Endothelial cell (in vitro differentiated cells): ENCODE data around the gene FBLN7. TPM values are rescaled to one million over a fixed set of nuclear protein-coding genes. Genes with fewer than 3 reads are reported as not detected.

ENCODE experiments used
- DNase-seq: peaks from one replicate; pipeline ENCODE4 v3.0.0; 2021; ENCODE audit warnings: low spot score
- H3K27ac Mint-ChIP-seq: one replicate; pipeline ENCODE4 v1.8.0; 2021; ENCODE audit warnings: mixed read lengths, inconsistent platforms; ENCODE audit not compliant: unreplicated experiment
- H3K27me3 Mint-ChIP-seq: one replicate; pipeline ENCODE4 v1.8.0; 2021; ENCODE audit warnings: mild to moderate bottlenecking, moderate library complexity, mixed read lengths, inconsistent platforms; ENCODE audit not compliant: unreplicated experiment
- H3K36me3 Mint-ChIP-seq: one replicate; pipeline ENCODE4 v1.8.0; 2021; ENCODE audit warnings: mild to moderate bottlenecking, low read depth, mixed read lengths, inconsistent platforms; ENCODE audit not compliant: unreplicated experiment
- H3K4me1 Mint-ChIP-seq: one replicate; pipeline ENCODE4 v1.8.0; 2021; ENCODE audit warnings: mild to moderate bottlenecking, mixed read lengths, inconsistent platforms; ENCODE audit not compliant: unreplicated experiment
- H3K4me3 Mint-ChIP-seq: one replicate; pipeline ENCODE4 v1.8.0; 2021; ENCODE audit warnings: mild to moderate bottlenecking, mixed read lengths, inconsistent platforms; ENCODE audit not compliant: unreplicated experiment
- H3K9me3 Mint-ChIP-seq: one replicate; pipeline ENCODE4 v1.8.0; 2021; ENCODE audit warnings: mixed read lengths, inconsistent platforms; ENCODE audit not compliant: unreplicated experiment
- CTCF ChIP-seq: fragments of 200-600 bp; sonication (generic); IDR thresholded peaks from one replicate; pipeline ENCODE4 v1.5.0; 2021; ENCODE audit warnings: antibody characterized with exemption; ENCODE audit not compliant: unreplicated experiment
- total RNA-seq: library from RNA; stranded (reverse); fragmentation: NEBNext Ultra II Directional; extraction: Animal tissue kit (Norgen Biotek cat#: 25700); gene quantifications from one replicate; pipeline ENCODE4 v1.2.1, GENCODE V29; 2021; ENCODE audit not compliant: unreplicated experiment

FBLN7 gene
- total RNA-seq, 1 donor from 2014 or later, result 0.36 TPM

- Mint-ChIP-seq H3K27me3 (peaks cover 4% of the 10 kb centered on the region), H3K27ac (no peak overlapping the region), H3K4me1 (no peaks in the 10 kb centered on the region), H3K9me3 (no peaks in the 10 kb centered on the region), H3K36me3 (peaks cover 6% of the 10 kb centered on the region), H3K4me3 (no peak overlapping the region)
- TF ChIP-seq CTCF, result no peak
- DNase-seq, result no peak
These were observed 28.8 kb downstream of the FBLN7 start for GRCh38 chr2:112166806-112167499.

- DNase-seq, result no peak
- TF ChIP-seq CTCF, result no peak
- peaks cover 6% of the 10 kb centered on the region for H3K36me3 Mint-ChIP-seq
- no peak overlapping the region for H3K4me3 Mint-ChIP-seq
- H3K27ac Mint-ChIP-seq, result no peak overlapping the region
- peaks cover 5% of the 10 kb centered on the region for H3K4me1 Mint-ChIP-seq
- peaks cover 2% of the 10 kb centered on the region for H3K27me3 Mint-ChIP-seq
- no peaks in the 10 kb centered on the region for H3K9me3 Mint-ChIP-seq
These were observed 30.4 kb downstream of the FBLN7 start for GRCh38 chr2:112168422-112169124.

- Mint-ChIP-seq H3K36me3 (peaks cover 6% of the 10 kb centered on the region), H3K27ac (no peak overlapping the region), H3K9me3 (no peaks in the 10 kb centered on the region), H3K27me3 (no peaks in the 10 kb centered on the region), H3K4me1 (peaks cover 10% of the 10 kb centered on the region), H3K4me3 (no peak overlapping the region)
- DNase-seq, result no peak
- TF ChIP-seq CTCF, result no peak
These were observed 32.3 kb downstream of the FBLN7 start for GRCh38 chr2:112170495-112170894.

- no peak overlapping the region for H3K27ac Mint-ChIP-seq
- no peak overlapping the region for H3K4me3 Mint-ChIP-seq
- no peak for TF ChIP-seq CTCF
- H3K36me3 Mint-ChIP-seq, result peaks cover 6% of the 10 kb centered on the region
- H3K4me1 Mint-ChIP-seq, result peaks cover 10% of the 10 kb centered on the region
- no peak for DNase-seq
- H3K9me3 Mint-ChIP-seq, result no peaks in the 10 kb centered on the region
- H3K27me3 Mint-ChIP-seq, result peaks cover 4% of the 10 kb centered on the region
These were observed 35.6 kb downstream of the FBLN7 start for GRCh38 chr2:112173646-112174319.
